Measurements from ENCODE around the gene SND1.

SND1 gene

DNA sequence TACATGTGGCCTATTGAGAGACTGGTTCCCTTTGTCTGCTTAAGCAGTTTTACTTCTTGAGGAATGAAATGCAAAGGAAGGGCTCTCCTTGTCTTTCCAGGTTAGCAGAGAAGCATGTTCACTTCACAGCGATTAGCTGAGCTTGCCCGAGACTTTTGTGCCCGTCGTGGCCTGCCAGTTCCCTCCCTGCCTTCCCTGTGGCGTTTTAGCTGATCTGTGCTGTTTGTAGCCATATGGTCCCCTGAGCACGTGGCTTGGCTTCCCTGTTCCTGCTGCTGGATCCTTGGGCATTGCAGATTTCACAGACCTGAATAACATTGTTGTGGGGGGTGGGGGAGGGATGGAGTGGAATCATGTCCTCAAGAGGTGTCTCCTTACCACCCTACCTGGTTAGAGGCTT is 61.8 kb downstream of the SND1 start:
- no peak overlapping the region for H3K9ac ChIP-seq (ENCODE audit: low read length)
- peaks cover 3% of the 10 kb centered on the region for H3K9me3 ChIP-seq (ENCODE audit: low read length)
- H3K27me3 ChIP-seq (ENCODE audit: control insufficient read depth in 1 of 2, insufficient read depth in 2 of 2, low read length in 2 of 2): no peaks in the 10 kb centered on the region
- peaks cover 7% of the 10 kb centered on the region for H3K4me1 ChIP-seq (ENCODE audit: insufficient read depth, low read length)
- no peak overlapping the region for H3K27ac ChIP-seq (ENCODE audit: low read depth, low read length)
- H3K4me3 ChIP-seq (ENCODE audit: low read depth in 1 of 2, low read length in 2 of 2): no peak overlapping the region
- H3K36me3 ChIP-seq (ENCODE audit: insufficient read depth, low read length): no peaks in the 10 kb centered on the region

DNA sequence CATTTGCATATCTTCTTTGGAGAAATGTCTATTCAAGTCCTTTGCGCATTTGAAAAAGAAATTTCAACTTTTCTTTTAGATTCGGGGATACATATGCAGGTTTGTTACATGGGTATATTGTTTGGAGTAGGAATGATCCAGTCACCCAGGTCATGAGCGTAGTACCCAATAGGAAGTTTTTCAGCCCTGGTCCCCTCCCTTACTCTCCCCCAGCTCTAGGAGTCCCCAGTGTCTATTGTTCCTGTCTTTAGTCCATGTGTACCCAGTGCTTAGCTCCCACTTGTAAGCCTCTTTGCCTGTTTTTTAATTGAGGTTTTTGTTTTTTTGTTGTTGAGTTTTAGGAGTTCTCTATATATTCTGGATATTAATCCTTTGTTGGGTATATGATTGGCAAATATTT is 63.3 kb downstream of the SND1 start:
- H3K27me3 ChIP-seq (ENCODE audit: control insufficient read depth in 1 of 2, insufficient read depth in 2 of 2, low read length in 2 of 2): no peaks in the 10 kb centered on the region

DNA sequence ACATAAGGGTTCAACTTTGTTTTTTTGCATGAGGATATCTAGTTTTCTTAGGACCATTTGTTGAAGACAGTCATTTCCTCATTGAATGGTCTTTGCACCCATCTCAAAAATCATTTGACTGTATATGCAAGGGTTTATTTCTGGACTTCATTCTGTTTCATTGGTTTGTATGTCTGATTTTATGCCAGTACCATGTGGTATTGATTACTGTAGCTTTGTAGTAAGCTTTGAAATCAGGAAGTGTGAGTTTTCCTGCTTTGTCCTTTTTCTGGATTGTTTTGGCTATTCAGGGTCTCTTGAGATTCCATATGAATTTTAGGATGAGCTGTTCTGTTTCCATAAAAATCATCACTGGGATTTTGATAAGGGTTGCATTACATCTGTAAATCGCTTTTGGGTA is 63.9 kb downstream of the SND1 start:
- Histone ChIP-seq H3K27ac (ENCODE audit: low read depth, low read length) (no peak overlapping the region), H3K9ac (ENCODE audit: low read length) (no peak overlapping the region), H3K9me3 (ENCODE audit: low read length) (peaks cover 3% of the 10 kb centered on the region), H3K4me1 (ENCODE audit: insufficient read depth, low read length) (peaks cover 7% of the 10 kb centered on the region), H3K27me3 (ENCODE audit: control insufficient read depth in 1 of 2, insufficient read depth in 2 of 2, low read length in 2 of 2) (no peaks in the 10 kb centered on the region), H3K36me3 (ENCODE audit: insufficient read depth, low read length) (no peaks in the 10 kb centered on the region), H3K4me3 (ENCODE audit: low read depth in 1 of 2, low read length in 2 of 2) (no peak overlapping the region)

More for the DNA sequence above, 63.3 kb downstream of the SND1 start:
- Histone ChIP-seq H3K9ac (ENCODE audit: low read length) (no peak overlapping the region), H3K27ac (ENCODE audit: low read depth, low read length) (no peak overlapping the region), H3K4me3 (ENCODE audit: low read depth in 1 of 2, low read length in 2 of 2) (no peak overlapping the region), H3K4me1 (ENCODE audit: insufficient read depth, low read length) (peaks cover 7% of the 10 kb centered on the region), H3K9me3 (ENCODE audit: low read length) (peaks cover 3% of the 10 kb centered on the region), H3K36me3 (ENCODE audit: insufficient read depth, low read length) (no peaks in the 10 kb centered on the region)

DNA sequence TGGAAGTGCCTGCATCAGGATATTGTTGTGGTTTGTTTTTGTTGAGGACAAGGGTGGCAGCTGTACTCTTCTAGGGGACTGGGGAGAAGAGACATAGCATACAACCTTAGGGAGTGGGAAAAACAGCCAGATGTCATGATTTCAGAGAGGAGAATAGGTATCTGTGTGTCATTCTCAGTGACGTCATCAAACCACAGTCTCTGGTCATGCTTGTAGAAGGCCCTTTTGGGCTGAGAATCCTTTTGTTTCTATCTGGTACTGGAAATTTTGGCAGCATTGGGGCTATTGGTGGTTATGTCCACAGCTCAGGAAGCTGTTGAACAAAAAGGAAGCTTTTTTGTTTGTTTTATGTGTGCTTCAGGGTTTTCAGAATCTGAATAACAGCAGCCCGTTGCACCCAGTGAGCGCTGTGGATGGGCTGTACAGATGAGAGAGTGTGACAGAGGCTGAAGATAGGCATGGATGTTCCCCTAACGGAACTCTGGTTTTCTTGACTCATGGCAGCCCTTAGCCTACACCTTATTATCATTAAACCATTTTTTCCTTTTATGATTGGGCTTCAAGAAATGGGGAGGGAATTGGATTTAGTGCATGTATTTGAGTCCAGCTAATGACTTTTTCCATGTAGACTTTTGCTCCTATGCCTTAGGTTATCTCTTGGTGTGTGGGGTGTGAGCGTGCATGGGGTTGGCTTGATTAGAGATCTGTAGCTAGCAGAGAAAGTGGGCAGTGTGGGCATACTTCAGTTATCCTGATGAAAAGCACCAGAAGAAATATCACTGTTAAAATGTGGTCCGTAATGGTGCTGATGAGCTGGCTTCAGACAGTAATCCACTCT is 65.7 kb downstream of the SND1 start:
- peaks cover 7% of the 10 kb centered on the region for H3K4me1 ChIP-seq (ENCODE audit: insufficient read depth, low read length)
- no peaks in the 10 kb centered on the region for H3K9me3 ChIP-seq (ENCODE audit: low read length)
- H3K9ac ChIP-seq (ENCODE audit: low read length): no peak overlapping the region
- peaks cover 11% of the 10 kb centered on the region for H3K36me3 ChIP-seq (ENCODE audit: insufficient read depth, low read length)
- no peak overlapping the region for H3K27ac ChIP-seq (ENCODE audit: low read depth, low read length)
- no peak overlapping the region for H3K4me3 ChIP-seq (ENCODE audit: low read depth in 1 of 2, low read length in 2 of 2)
- H3K27me3 ChIP-seq (ENCODE audit: control insufficient read depth in 1 of 2, insufficient read depth in 2 of 2, low read length in 2 of 2): no peaks in the 10 kb centered on the region

DNA sequence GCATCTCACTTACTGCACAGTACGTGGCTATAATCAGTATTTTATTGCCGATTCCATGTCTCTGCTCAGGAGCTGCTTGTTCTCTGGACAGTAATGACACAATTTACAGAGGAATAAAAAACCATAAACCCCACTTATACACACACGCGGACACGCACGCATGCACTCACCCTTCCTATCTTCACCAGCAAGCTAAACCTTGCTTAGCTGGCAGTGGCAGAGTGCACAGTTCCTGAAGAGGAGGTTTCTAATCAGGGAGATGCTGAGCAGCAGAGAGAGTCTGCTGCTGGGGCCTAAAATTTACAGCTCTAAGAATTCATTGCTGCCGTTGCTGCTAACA is 66.3 kb downstream of the SND1 start:
- H3K4me3 ChIP-seq (ENCODE audit: low read depth in 1 of 2, low read length in 2 of 2): no peak overlapping the region
- no peaks in the 10 kb centered on the region for H3K27me3 ChIP-seq (ENCODE audit: control insufficient read depth in 1 of 2, insufficient read depth in 2 of 2, low read length in 2 of 2)
- peaks cover 1% of the 10 kb centered on the region for H3K4me1 ChIP-seq (ENCODE audit: insufficient read depth, low read length)
- peaks cover 11% of the 10 kb centered on the region for H3K36me3 ChIP-seq (ENCODE audit: insufficient read depth, low read length)
- no peak overlapping the region for H3K9ac ChIP-seq (ENCODE audit: low read length)
- no peaks in the 10 kb centered on the region for H3K9me3 ChIP-seq (ENCODE audit: low read length)
- no peak overlapping the region for H3K27ac ChIP-seq (ENCODE audit: low read depth, low read length)

DNA sequence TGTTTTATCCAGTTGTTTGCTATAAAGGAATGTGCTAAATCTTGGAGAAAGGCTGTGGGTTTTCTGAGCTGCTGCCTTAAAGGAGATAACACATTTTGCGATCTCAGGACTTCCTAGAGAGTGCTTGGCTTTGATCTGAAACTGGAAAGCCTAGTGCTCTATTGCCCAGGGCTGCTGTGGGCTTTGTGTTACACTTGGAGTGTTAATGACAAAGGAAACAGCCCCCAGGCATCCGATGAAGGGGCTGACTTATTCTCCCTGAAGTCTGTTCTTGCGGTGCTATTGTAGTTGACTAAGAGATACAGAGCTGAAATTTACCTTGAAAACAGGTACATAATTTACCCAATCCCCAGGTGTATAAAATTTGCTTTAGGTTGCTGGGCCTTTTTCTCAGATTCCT is 74.5 kb downstream of the SND1 start:
- Histone ChIP-seq H3K36me3 (ENCODE audit: insufficient read depth, low read length) (peaks cover 16% of the 10 kb centered on the region), H3K4me1 (ENCODE audit: insufficient read depth, low read length) (no peaks in the 10 kb centered on the region), H3K4me3 (ENCODE audit: low read depth in 1 of 2, low read length in 2 of 2) (no peak overlapping the region), H3K9ac (ENCODE audit: low read length) (no peak overlapping the region), H3K9me3 (ENCODE audit: low read length) (no peaks in the 10 kb centered on the region), H3K27ac (ENCODE audit: low read depth, low read length) (no peak overlapping the region), H3K27me3 (ENCODE audit: control insufficient read depth in 1 of 2, insufficient read depth in 2 of 2, low read length in 2 of 2) (no peaks in the 10 kb centered on the region)

DNA sequence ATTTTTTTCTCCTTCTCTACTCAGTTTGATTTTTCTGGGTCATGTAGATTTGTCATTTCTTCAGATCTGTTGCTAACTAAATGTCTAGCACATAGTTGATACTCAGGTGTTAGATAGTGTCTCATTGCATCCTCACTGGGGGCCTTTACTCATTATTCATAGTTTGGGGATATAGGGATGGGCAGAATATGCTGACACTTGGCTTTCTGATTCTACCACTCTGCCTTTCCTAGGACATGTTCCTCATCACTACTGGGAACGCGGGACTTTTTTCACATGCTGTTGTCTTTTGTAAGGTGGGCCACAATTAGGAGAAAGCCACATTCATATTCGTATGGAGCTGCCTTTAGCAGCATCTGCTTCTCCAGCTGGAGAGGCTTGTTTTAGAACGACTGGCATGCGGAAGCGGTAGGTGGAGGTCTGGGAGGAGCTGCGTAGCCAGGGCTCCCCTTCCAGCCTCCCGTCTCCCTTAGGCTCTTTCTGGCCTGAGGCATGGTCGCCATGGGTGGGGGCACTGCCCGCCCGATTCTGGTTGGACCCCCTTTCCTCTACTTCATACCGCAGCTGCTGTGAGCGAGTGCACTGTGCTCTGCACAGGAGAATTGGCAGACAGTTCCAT is 78.8 kb downstream of the SND1 start:
- H3K36me3 ChIP-seq (ENCODE audit: insufficient read depth, low read length): peaks cover 14% of the 10 kb centered on the region
- H3K4me1 ChIP-seq (ENCODE audit: insufficient read depth, low read length): no peaks in the 10 kb centered on the region
- H3K9ac ChIP-seq (ENCODE audit: low read length): no peak overlapping the region
- no peaks in the 10 kb centered on the region for H3K27me3 ChIP-seq (ENCODE audit: control insufficient read depth in 1 of 2, insufficient read depth in 2 of 2, low read length in 2 of 2)
- H3K4me3 ChIP-seq (ENCODE audit: low read depth in 1 of 2, low read length in 2 of 2): no peak overlapping the region
- H3K27ac ChIP-seq (ENCODE audit: low read depth, low read length): no peak overlapping the region
- no peaks in the 10 kb centered on the region for H3K9me3 ChIP-seq (ENCODE audit: low read length)

DNA sequence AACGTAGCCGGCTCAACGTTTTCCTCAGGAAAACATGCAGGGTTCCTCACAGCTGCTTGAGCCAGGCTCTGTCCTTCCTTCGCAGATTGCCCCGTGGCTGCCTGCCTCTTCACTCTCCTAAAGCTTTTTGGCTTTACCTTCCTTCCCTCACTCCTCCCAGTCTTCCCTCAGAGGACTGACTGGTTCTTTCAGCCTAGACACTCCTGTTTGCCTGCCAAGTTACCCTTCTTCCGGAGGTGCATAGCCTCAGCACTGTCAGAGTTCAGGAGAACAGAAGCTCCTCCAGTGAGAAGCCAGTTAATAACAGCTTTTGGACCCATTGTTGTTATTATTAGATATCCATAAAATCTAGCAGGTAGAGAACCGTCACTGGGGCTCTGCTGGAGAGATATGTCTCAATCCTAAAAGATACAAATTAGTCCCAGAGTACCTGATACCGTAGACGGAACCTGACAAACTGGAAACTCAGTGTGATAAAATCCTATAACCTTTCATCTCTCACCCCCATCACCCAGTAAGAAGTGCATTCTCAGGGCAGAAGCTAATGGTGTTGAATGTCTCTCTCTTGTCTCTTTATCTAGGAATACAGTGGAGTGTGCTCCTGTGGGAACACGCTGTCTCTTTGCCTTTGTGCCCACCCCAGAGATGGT is 79.6 kb downstream of the SND1 start:
- H3K27ac ChIP-seq (ENCODE audit: low read depth, low read length): no peak overlapping the region
- H3K9ac ChIP-seq (ENCODE audit: low read length): no peak overlapping the region
- no peak overlapping the region for H3K4me3 ChIP-seq (ENCODE audit: low read depth in 1 of 2, low read length in 2 of 2)
- peaks cover 14% of the 10 kb centered on the region for H3K36me3 ChIP-seq (ENCODE audit: insufficient read depth, low read length)
- H3K4me1 ChIP-seq (ENCODE audit: insufficient read depth, low read length): no peaks in the 10 kb centered on the region
- no peaks in the 10 kb centered on the region for H3K9me3 ChIP-seq (ENCODE audit: low read length)
- no peaks in the 10 kb centered on the region for H3K27me3 ChIP-seq (ENCODE audit: control insufficient read depth in 1 of 2, insufficient read depth in 2 of 2, low read length in 2 of 2)

DNA sequence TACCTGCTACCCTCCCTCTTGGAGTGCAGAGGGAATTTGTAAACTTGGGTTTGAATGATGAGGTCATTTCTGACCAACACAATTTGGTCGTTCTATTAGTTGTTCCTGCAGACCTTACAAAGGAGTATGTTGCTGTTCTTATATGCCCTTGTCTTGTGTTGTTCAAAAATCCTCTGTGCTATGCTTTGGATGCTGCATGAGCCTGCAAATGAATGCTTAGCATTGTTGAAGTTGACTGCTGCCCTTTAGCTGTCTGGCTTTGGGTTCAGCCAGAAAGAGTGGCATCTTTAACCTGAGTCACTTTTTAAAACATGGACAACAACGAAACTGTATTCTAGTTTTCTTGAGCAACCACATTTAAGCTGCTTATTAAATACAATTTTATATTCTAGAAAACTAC is 80.3 kb downstream of the SND1 start:
- Histone ChIP-seq H3K27me3 (ENCODE audit: control insufficient read depth in 1 of 2, insufficient read depth in 2 of 2, low read length in 2 of 2) (no peaks in the 10 kb centered on the region), H3K27ac (ENCODE audit: low read depth, low read length) (no peak overlapping the region), H3K4me3 (ENCODE audit: low read depth in 1 of 2, low read length in 2 of 2) (no peak overlapping the region), H3K9me3 (ENCODE audit: low read length) (no peaks in the 10 kb centered on the region), H3K36me3 (ENCODE audit: insufficient read depth, low read length) (peaks cover 14% of the 10 kb centered on the region), H3K9ac (ENCODE audit: low read length) (no peak overlapping the region), H3K4me1 (ENCODE audit: insufficient read depth, low read length) (no peaks in the 10 kb centered on the region)

DNA sequence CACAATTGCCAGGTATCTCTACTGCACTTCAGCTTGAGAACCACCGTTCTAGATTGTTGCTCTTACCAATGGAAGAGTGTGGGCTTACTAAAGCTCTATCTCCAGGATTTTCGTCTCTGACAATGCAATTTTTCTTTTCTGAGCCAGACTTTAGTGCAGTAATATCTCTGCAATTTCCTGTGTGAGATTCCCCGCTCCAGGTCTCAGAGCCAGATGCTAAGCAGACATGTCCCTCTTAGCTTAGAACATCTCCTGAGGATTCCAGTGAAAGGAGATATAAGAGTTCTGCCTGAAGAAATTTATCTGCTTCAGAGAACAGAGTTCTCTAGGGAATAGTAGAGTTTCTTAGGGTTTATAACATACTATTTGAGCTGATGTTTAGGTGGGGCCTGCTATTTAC is 82.0 kb downstream of the SND1 start:
- H3K4me1 ChIP-seq (ENCODE audit: insufficient read depth, low read length): no peaks in the 10 kb centered on the region
- H3K27ac ChIP-seq (ENCODE audit: low read depth, low read length): no peak overlapping the region
- no peaks in the 10 kb centered on the region for H3K27me3 ChIP-seq (ENCODE audit: control insufficient read depth in 1 of 2, insufficient read depth in 2 of 2, low read length in 2 of 2)
- H3K4me3 ChIP-seq (ENCODE audit: low read depth in 1 of 2, low read length in 2 of 2): no peak overlapping the region
- H3K36me3 ChIP-seq (ENCODE audit: insufficient read depth, low read length): peaks cover 8% of the 10 kb centered on the region
- no peaks in the 10 kb centered on the region for H3K9me3 ChIP-seq (ENCODE audit: low read length)
- H3K9ac ChIP-seq (ENCODE audit: low read length): no peak overlapping the region

DNA sequence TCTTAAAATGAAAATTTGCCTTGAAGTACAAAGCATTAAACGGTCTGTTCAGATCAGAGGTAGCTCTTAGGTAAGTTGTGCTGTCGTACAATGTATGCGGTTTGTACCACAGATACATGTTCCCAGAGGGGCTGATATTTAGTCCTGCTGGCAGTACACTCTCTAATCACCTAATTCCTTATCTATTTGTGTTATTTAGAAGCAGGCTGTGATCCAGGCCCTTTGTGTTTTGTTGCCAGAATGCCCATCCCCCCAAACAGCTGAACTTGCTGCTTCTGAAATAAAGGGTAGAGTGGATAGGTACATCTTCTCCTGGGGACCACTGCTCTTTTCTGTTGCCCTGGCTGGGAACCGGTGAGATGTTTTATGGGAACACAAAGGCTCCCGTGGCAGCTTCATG is 84.5 kb downstream of the SND1 start:
- Histone ChIP-seq H3K4me1 (ENCODE audit: insufficient read depth, low read length) (no peaks in the 10 kb centered on the region), H3K27me3 (ENCODE audit: control insufficient read depth in 1 of 2, insufficient read depth in 2 of 2, low read length in 2 of 2) (no peaks in the 10 kb centered on the region), H3K27ac (ENCODE audit: low read depth, low read length) (no peak overlapping the region), H3K9ac (ENCODE audit: low read length) (no peak overlapping the region), H3K36me3 (ENCODE audit: insufficient read depth, low read length) (peaks cover 8% of the 10 kb centered on the region), H3K9me3 (ENCODE audit: low read length) (no peaks in the 10 kb centered on the region), H3K4me3 (ENCODE audit: low read depth in 1 of 2, low read length in 2 of 2) (no peak overlapping the region)

Data from muscle layer of colon (tissue), 2 donors.